HUES64 (cell line): ENCODE measurements around the gene EIF2B4.
"Not testable (repeated sequence)": the region's sequence is repeated elsewhere in the genome, so short reads cannot be mapped to it uniquely, and the experiment has no call there.

Source experiments
- H3K27ac ChIP-seq: 2 replicates; pipeline ENCODE4 v1.7.0; 2013; ENCODE audit warnings: low read depth, low read length, inconsistent platforms
- H3K27me3 ChIP-seq: 2 replicates; pipeline ENCODE4 v1.6.1; 2013; ENCODE audit warnings: mild to moderate bottlenecking, low read length; ENCODE audit not compliant: insufficient read depth
- H3K36me3 ChIP-seq: 2 replicates; pipeline ENCODE4 v1.6.1; 2013; ENCODE audit warnings: mild to moderate bottlenecking, low read length; ENCODE audit not compliant: insufficient read depth
- H3K4me1 ChIP-seq: 2 replicates; pipeline ENCODE4 v1.6.1; 2013; ENCODE audit warnings: mild to moderate bottlenecking, low read length, moderate library complexity; ENCODE audit not compliant: insufficient read depth
- H3K4me3 ChIP-seq: 2 replicates; pipeline ENCODE4 v1.5.1; 2013; ENCODE audit warnings: mild to moderate bottlenecking, low read length, moderate library complexity
- H3K9ac ChIP-seq: 2 replicates; pipeline ENCODE4 v1.6.1; 2013; ENCODE audit warnings: mild to moderate bottlenecking, low read depth, low read length
- H3K9me3 ChIP-seq: 2 replicates; pipeline ENCODE4 v1.6.1; 2013; ENCODE audit warnings: low read depth, low read length; ENCODE audit not compliant: insufficient read depth
- whole genome bisulfite sequencing: fragments of 150-250, 120-280 bp; methylation state at CpG from one replicate; pipeline ENCODE4 v1.1.7; 2013; ENCODE audit warnings: missing lambda C conversion rate; 5-methylcytosine and 5-hydroxymethylcytosine counted together

The EIF2B4 gene

DNA sequence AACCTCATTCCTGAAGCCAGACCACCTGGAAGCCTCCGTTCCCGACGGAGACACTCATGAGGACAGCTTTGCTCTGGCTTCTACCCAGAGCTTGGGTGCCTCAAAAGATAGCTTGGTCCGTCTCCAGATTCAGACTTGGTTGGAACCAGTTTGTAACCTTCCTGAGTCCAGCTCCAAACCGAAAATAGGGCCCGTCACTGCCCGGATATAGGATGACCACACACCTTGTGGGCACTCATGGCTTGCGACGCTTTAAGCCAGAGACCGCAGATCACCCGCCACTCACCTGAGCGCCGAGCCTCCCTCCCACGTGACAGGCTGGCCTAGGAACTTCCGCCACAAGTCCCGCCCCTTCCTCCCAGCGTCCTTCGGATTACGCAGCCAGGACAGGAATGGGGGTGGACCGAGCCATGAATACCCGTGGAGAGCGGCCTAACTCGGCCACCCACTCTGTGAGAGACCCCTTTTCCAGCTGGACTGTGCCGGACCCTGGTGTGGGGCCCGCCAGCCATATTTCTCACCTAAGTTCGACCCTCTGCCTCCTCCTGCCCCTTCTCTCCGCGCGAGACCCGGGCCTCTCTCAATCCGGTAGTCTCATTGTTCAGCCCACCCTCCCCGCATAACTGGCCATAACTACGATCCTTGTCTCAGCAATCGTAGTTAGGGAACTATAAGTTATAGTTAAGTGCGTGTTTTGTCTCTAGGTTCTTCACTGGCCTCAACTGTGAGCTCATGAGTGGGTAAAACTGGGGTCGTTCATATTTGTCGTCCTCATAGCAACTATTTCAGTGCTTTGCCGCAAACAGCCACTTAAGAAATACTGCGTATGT lies 47.2 kb downstream of the EIF2B4 start, which contains the start of gene MPV17:
MPV17 (minus strand) TSS at position 332 of the 830 bp plus-strand sequence. CDS start 580 bp downstream, outside the sequence.
- Histone ChIP-seq H3K9me3 (no peaks in the 10 kb centered on the region), H3K4me3 (peak within 1 kb of the TSS; percentile 85), H3K27me3 (no peaks in the 10 kb centered on the region), H3K27ac (peak within 1 kb of the TSS; percentile 88), H3K9ac (peak within 1 kb of the TSS; percentile 99), H3K4me1 (peaks cover 13% of the 10 kb centered on the region; the same call in 1 of the 2 replicates), H3K36me3 (peaks cover 25% of the 10 kb centered on the region)
- 3% methylated on average over 39 of the region's 39 CpGs for WGBS

DNA sequence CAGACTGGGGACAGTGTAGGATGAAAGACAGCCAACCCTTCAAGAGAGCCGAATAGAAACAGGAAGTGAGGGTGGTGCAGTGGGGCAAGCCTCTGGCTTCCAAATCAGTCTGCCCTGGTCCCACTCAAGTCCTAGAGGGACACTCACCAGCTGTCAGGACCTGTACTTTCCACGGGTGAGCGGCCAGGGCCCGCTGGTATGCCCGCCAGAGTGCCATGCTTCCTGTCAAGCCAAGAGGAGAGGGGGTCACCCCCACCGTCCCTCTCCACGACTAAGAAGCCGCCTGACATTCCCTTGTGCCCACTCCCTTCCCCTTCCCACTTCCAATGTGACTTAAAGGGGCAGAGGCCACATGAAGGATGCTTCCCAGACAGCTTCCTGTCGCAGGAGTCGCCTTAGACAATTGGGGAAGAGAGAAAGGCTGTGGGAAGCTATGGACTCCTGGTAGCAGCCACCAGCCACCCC lies 47.8 kb downstream of the EIF2B4 start:
- Histone ChIP-seq H3K4me3 (peak overlapping the region; percentile 85), H3K9ac (peak overlapping the region; percentile 99), H3K4me1 (peaks cover 13% of the 10 kb centered on the region; the same call in 1 of the 2 replicates), H3K36me3 (peaks cover 20% of the 10 kb centered on the region), H3K9me3 (no peaks in the 10 kb centered on the region), H3K27ac (peak overlapping the region; percentile 88), H3K27me3 (no peaks in the 10 kb centered on the region)
- 7% methylated on average over 10 of the region's 10 CpGs for WGBS

DNA sequence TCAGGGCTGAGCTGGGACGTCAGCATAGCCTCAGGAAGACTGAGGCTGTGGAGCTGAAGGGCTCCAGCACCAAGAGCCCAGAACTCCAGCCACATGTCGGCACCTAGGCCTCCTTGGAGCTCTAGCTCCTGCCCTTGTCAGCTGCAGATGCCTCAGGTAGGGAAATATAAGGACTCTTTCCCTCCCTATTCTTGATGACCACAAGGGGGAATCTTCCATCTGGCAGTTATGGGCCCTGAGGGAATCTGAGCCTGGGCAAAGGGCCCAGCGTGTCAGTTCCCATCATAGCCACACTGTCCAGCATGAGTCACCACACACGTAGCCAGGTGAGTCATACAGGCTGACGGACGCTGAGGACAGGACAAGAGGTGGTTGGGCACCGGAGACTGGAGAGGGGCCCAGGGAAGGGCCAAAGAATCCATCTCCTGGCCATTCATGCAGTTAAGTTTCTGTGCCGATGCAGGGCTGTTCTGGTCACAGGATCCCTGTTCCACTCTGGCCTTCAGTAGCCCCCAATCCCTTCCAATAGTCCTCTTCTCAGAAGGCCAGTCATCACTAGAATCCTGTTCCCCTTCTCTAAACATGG lies 49.1 kb downstream of the EIF2B4 start:
- peaks cover 7% of the 10 kb centered on the region for H3K36me3 ChIP-seq
- no peaks in the 10 kb centered on the region for H3K9me3 ChIP-seq
- H3K27me3 ChIP-seq: no peaks in the 10 kb centered on the region
- H3K4me3 ChIP-seq: peak overlapping the region; percentile 85; the same call in 1 of the 2 replicates
- 0 out of 2 replicates have a peak overlapping the region, but pooled peaks have one; percentile 32 for H3K9ac ChIP-seq
- peaks cover 13% of the 10 kb centered on the region; the same call in 1 of the 2 replicates for H3K4me1 ChIP-seq
- 62% methylated on average over 8 of the region's 8 CpGs for WGBS
- H3K27ac ChIP-seq: no peak overlapping the region

DNA sequence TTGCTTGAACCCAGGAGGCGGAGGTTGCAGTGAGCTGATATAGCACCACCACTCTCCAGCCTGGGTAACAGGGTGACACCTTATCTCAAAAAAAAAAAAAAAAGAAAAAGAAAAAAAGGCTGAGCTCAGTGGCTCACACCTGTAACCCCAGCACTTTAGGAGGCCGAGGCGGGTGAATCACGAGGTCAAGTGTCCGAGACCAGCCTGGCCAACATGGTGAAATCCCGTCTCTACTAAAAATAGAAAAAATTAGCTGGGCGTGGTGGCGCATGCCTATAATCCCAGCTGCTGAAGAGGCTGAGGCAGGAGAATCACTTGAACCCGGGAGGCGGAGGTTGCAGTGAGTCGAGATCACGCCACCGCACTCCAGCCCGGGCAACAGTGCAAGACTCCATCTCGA lies 50.3 kb downstream of the EIF2B4 start:
- not testable (repeated sequence) for H3K9me3 ChIP-seq, H3K27ac ChIP-seq, H3K36me3 ChIP-seq, H3K9ac ChIP-seq, H3K4me3 ChIP-seq, H3K27me3 ChIP-seq
- peaks cover 13% of the 10 kb centered on the region; the same call in 1 of the 2 replicates for H3K4me1 ChIP-seq
- 96% methylated on average over 15 of the region's 15 CpGs for WGBS

DNA sequence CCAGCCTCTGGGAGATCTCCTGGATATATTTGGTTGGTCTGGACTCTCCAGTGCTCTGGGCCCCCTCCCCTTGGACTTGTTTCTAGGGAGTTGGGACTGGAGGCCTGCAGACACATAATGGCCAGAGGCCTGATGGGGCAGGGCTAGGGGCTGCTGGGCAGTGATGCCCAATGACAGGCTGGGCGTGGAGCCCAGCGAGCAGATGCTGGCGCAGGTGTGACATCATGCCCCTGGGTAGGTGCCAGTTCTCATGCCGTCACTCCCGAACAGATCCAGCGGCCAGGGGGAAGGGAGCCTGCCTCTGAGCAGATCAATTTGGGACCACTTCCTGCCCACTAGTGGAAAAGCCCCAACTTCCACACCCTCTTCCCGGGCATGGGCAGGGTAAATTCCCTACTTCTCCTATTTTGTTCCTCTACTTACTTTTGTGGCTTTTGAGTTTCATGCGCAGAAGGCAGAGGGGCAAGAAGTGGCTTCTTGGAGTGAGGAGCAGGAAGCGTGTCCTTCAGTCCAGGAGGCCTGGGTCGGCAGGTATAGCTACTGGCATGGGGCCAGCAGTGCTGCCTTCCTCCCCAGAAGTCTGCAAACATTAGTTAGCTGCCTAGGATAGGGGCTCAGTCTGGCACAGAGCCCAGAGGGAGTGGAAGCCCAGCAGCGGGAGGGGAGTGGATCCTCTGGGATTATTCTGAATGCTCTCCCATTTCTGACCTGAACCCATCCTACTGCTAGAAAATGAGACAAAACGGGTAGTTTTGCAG lies 53.3 kb downstream of the EIF2B4 start:
- no peaks in the 10 kb centered on the region; the same call in 1 of the 2 replicates for H3K36me3 ChIP-seq
- WGBS: 94% methylated on average over 12 of the region's 12 CpGs
- H3K9me3 ChIP-seq: no peaks in the 10 kb centered on the region

DNA sequence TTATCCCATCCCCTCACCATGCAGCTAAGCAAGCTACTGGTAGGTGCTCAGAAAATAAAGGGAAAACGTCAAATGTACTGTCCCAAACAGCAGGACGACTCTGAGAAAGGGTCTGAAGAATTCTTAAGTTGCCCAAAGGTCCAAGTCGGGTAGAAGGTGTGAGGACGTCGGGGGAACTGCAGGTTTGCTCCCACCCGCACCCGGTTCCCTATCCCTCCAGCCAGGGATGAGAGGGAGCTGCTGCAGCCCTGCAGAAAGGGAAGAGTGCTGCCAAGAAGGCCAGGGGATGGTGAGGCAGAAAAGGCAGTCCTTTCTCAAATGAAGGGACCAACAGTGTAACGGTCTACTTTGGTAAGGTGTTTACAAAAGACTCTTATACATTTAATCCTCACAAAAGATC lies 55.0 kb downstream of the EIF2B4 start:
- WGBS: 82% methylated on average over 7 of the region's 8 CpGs

More for the DNA sequence above, 53.3 kb downstream of the EIF2B4 start:
- Histone ChIP-seq H3K27me3 (no peaks in the 10 kb centered on the region), H3K4me3 (no peak overlapping the region), H3K9ac (no peak overlapping the region), H3K27ac (no peak overlapping the region), H3K4me1 (peaks cover 6% of the 10 kb centered on the region; the same call in 1 of the 2 replicates)

DNA sequence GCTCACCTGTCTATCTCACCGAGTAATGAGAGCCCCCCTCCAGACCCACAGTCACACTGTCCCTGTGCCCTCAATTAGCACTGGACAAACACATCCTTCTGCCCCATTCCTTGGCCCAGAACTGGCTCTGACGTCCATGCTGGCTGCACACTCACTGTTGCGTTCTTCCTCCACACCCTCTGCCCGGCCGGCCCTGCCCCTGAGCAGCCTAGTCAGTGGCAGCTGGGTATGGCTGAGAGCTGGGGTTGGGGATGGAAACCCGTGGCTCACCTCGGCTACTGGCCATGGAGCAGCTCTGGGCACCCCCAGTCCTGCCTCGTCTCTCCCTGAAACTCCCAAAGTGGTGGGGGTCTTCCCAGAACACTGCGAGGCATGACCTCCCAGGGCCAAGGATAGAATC lies 55.4 kb downstream of the EIF2B4 start:
- Histone ChIP-seq H3K36me3 (no peaks in the 10 kb centered on the region; the same call in 1 of the 2 replicates), H3K27ac (no peak overlapping the region), H3K4me1 (no peaks in the 10 kb centered on the region), H3K9ac (no peak overlapping the region), H3K27me3 (no peaks in the 10 kb centered on the region), H3K4me3 (no peak overlapping the region), H3K9me3 (no peaks in the 10 kb centered on the region)
- 91% methylated on average over 9 of the region's 9 CpGs for WGBS

More for the DNA sequence above, 55.0 kb downstream of the EIF2B4 start:
- H3K4me3 ChIP-seq: no peak overlapping the region
- no peak overlapping the region for H3K9ac ChIP-seq
- no peak overlapping the region for H3K27ac ChIP-seq
- H3K36me3 ChIP-seq: no peaks in the 10 kb centered on the region; the same call in 1 of the 2 replicates
- H3K4me1 ChIP-seq: no peaks in the 10 kb centered on the region
- no peaks in the 10 kb centered on the region for H3K9me3 ChIP-seq
- H3K27me3 ChIP-seq: no peaks in the 10 kb centered on the region
